Ramos (cell line): ENCODE results near the gene NPDC1.

Experiments used
- in situ Hi-C: fragments of 300-500 bp; cut with MboI; formaldehyde crosslinking; loops from one replicate; pipeline ENCODE4 v1.14.3; 2022; ENCODE audit warnings: low sequenced_read_pairs; ENCODE audit not compliant: unreplicated experiment

NPDC1 gene

DNA sequence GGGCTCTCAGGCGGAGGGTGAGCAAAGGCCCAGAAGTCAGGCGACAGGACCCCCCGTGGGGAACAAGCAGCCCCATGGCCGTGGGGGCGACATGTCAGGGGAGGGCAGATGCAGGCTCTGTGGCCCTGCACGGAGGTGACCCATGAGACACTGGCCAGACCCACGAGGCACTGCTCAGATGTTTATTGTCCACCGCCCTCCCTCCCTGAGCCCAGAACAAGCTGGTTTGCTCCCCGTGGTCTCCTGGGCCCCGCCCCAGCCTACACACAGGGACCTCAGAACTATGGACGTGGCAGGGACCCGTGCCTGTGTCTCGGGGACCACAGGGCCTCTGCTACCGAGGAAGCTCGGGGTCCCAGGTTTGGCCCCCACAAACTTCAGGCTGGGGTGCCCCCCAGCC, 16.0 kb downstream of the NPDC1 start:
- in situ Hi-C loops, result no loop called here

DNA sequence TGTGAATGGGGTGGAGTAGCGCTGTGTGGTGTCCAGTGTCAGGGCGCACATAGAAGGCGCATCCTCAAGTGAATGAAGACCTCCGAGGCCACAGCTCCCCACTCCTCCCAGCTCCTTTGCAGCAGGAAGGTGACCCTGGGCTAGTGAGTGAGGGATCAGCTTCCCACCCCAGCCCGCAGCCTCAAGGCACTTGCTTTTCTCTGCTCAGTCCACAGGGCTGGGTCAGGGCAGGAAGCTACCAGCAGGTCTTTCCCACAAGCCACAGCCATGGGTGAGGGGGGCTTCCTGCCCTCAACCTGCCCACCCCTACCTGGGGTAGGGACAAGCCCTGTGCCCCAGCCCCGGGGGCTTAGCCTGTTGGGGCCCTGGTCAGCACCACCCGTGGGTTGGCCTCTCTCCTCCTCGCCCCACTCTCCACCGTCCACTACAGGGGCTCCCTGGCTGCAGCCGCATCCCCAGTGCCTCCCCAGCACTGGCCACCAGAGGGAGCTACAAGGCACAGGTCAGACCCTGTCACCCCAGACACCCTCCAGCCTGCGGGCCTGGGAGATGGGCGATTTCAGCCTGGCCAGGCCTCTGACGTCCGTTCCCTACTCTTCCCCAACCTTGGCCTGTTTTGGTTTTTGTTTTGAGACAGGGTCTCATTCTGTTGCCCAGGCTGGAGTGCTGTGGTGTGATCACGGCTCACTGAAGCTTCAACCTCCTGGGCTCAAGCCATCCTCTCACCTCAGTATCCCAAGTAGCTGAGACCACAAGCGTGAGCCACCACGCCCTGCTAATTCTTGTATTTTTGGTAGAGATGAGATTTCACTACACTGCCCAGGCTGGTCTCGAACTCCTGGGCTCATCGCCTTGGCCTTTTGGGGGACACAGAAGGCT, 16.7 kb downstream of the NPDC1 start:
- in situ Hi-C loops, result loop anchor here (5.0 kb wide), 1 partner anchor 77 kb away; the partner anchor contains the start of gene LCN12

DNA sequence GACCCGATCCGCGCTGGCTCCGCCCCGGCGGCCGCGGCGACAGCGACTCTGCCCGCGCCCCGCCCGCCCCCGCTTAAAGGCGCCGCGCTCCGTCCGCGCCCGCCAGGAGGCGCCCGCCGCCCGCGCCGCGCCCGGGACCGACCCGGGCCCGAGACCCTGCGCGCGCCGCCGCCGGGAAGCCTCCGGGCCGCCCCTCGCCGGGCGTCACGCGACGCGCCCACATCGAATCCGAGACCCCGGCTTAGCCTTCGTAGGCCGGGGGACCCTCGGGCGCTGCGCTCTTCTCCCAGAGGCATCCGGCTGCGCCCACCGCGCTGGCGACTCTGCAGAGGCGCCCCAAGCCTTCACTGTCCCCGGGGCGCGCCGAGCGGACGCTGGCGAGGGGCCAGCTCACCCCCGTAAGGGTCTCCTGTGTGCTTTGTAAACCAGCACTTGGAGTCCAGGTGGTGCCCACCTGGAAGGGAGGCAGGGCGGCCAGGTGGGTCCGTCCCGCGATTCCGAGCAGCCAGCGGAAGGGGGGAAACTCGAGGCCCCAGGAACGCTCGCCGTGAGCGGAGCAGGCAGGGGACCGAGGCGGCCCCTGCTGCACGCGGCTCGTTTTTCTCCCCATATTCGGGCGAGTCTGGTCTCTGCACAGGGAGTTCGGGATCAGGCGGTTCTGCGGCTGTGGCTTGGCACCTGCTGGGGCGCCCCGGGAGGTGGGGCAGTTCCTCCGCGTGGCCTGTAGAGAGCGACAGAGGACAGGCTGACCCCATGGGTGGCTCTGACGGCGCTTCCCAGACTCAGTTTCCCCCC, 17.5 kb downstream of the NPDC1 start:
- in situ Hi-C loops, result loop anchor here (5.0 kb wide), 1 partner anchor 76 kb away; the partner anchor contains the start of gene LCN12

DNA sequence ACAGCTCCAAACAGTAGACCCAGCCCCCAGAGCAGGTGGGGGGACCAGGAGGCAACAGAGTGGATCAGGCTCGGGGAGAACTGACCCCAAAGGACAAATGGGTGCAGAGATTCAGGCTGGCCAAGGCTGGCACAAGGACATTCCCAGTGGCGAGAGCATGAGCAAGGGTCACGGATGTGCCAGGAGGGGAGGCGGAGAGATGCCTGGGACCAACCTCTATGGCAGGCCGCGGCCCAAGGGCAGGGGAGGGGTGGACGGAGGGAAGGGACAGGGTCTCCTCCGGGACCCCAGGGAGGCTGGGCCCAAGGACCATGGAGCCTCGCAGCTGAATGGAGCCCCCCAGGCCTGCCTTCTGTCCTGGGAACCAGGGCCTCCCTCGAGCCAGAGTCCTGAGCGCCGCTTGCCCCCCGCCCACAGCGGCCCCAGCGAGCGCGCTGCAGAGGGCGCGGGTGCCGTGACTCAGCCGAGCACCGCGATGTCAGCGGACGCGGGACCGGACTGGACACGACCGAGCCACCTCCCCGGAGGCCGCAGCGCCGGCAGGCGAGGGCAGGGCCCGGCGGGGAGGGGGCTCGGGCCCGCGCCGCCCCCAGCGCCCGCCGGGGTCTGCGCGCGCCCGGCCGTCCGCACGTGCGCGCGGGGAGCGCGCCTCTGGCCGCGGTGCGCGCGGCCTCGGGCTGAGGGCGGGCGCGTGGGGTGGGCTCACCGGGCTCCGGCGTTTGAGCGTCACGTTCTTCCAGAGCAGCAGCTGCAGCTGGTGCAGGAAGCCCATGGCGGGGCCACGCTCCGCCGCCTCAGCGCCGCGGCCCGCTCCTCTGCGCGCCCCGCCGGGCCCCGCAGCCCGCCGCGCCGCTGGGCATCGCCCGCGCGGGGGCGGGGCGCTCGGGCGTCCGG, 18.4 kb downstream of the NPDC1 start, which contains the start of gene ABCA2:
Gene ABCA2, minus strand, starts transcription at position 869 of the 894 bp plus-strand sequence. Its CDS starts 97 bp downstream, at position 772.
- in situ Hi-C loops, result loop anchor here (5.0 kb wide), 1 partner anchor 75 kb away; the partner anchor contains the start of gene LCN12

GRCh38 chr9:137026828-137027227, 19.1 kb downstream of the NPDC1 start:
- in situ Hi-C loops, result loop anchor here (5.0 kb wide), 1 partner anchor 75 kb away; the partner anchor contains the start of gene LCN12

DNA sequence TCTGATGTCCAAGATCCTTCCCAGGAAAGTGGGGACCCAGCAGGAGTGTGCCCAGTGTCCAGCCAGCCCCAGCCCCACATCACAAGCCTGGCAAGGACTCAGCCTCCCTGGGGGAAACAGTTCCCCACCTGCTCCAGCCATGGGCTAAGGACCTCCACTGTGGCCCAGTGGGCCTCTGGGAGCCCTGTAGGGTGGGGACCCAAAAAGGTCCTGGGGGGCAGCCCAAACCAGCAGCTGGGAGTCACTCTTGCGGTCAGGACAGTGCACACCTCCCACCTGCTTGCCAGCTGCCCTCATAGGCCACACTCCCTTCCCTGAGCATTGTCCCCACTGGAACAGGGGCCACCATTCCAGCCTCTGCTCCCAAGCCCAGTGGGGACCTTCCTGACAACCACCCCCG, 19.6 kb downstream of the NPDC1 start:
- in situ Hi-C loops, result loop anchor here (5.0 kb wide), 1 partner anchor 74 kb away; the partner anchor contains the start of gene LCN12

DNA sequence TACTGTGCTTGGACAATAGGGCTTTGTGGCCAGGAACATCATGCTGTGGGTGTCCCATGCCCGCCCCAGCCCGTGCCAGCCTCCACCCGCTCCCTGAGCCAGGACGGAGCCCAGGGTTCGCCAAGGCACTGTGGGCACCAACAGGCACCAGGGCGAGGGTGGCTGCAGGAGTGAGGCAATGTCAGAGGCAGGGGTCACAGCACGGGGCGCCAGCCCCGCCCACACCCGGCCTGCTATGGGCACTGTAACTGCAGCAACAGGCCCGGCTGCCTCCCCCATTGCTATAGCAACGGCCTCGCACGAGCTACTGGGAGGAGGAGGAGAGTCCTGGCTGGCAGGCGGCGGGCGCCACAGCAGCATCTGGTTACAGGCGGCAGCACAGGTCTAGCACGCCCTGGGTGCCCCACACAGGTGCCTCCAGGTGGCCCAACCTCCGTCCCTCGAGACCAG, 20.4 kb downstream of the NPDC1 start:
- in situ Hi-C loops, result loop anchor here (5.0 kb wide), 1 partner anchor 73 kb away; the partner anchor contains the start of gene LCN12

DNA sequence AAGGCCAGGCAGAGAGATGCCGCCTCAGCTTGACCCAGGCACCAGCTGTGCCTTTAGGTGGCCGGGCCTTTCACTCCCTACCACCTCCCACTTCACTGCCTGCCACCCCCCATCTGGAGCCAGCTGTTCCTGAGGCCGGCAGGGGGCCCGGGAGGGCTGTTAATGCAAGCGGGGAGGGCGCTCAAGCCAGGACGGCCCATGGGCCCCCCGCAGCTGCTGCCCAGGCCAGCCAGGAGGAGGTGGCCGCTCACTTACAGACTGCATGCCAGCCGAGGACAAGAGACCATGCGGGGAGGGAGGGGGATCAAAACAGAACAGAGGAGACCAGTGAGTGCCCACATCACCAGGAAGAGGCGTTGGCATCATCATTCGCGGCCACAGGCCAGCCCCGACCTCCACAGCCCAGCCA, 22.4 kb downstream of the NPDC1 start:
- in situ Hi-C loops, result no loop called here

- in situ Hi-C loops, result no loop called here
Observed at GRCh38 chr9:137023157-137023556, 22.8 kb downstream of the NPDC1 start.

GRCh38 chr9:137022662-137023008, 23.3 kb downstream of the NPDC1 start:
- in situ Hi-C loops, result no loop called here

GRCh38 chr9:137021979-137022661, 23.9 kb downstream of the NPDC1 start:
- in situ Hi-C loops, result no loop called here

- in situ Hi-C loops, result no loop called here
Observed at GRCh38 chr9:137021568-137021978, 24.4 kb downstream of the NPDC1 start.

GRCh38 chr9:137020771-137021567, 25.0 kb downstream of the NPDC1 start:
- in situ Hi-C loops, result no loop called here

GRCh38 chr9:137019891-137020683, 25.9 kb downstream of the NPDC1 start:
- in situ Hi-C loops, result no loop called here

DNA sequence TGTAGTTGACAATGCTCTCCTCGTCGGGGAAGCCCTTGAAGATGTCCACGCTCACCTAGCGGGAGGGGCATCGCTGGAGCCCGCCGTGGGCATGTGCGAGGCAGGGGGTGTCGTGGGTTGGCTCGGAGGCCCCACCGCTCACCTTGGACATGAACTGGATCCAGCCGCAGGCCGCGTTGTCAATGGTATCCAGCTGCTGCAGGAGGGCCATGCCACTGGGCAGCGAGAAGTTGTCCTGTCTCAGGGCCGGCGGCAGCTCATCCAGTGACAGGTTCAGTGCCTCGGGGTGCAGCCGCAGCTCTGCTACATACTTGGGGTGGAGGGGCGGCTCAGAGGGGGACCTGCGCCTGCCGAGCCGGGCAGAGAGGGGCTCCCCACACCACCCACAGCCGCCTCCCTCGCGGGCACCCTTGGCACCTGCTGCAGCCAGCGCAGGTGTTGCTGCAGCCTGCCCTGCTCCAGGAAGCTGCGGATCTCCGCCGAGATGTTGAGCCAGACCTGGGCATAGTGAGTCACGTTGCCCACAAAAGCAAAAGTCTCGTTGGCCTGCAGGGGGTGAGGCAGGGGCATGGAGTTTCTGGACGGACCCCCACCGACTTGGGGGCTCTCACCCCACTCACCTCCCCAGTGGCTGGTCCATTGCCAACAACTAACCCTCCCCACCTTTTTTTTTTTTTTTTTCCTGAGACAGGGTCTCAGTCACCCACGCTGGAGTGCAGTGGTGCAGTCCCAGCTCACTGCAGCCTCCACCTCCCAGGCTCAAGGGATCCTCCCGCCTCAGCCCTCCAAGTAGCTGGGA, 27.0 kb downstream of the NPDC1 start:
- in situ Hi-C loops, result no loop called here

DNA sequence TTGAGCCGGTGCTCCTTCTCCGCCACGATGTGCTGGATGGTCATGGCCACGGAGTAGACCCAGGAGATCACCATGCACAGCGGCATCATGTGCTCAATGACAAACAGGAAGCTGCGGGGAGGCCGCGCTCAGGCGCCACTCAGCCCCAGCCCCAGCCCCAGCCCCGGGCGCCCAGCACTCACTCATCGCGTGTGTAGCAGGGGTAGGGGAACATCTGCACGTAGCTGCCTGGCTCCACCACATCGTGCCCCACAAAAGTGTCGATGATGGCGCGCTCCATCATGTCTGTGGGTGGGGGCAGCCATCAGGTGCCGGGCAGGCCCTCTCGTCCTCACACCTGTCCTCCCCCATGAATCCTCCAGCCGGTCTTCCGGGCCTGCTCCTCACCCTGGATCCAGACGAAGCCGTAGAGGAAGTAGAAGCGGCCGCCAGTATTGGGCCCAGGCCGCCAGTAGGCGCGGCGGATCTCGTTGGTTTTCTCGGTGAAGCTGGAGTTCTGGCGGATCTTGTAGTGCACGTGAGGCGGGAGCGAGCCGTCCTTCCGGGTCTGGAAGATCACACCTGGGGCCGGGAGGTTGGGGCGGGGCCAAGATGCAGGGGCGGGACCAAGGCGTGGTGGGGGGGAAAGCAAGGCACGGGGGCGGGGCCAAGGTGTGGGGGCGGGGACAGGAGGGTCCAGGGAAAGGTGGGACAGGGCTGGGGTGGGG, 28.0 kb downstream of the NPDC1 start:
- in situ Hi-C loops, result no loop called here
